ENCODE measurements around the gene VEZF1. TPM values are rescaled to one million over a fixed set of nuclear protein-coding genes. Genes with fewer than 3 reads are reported as not detected.

VEZF1 gene, protein sequence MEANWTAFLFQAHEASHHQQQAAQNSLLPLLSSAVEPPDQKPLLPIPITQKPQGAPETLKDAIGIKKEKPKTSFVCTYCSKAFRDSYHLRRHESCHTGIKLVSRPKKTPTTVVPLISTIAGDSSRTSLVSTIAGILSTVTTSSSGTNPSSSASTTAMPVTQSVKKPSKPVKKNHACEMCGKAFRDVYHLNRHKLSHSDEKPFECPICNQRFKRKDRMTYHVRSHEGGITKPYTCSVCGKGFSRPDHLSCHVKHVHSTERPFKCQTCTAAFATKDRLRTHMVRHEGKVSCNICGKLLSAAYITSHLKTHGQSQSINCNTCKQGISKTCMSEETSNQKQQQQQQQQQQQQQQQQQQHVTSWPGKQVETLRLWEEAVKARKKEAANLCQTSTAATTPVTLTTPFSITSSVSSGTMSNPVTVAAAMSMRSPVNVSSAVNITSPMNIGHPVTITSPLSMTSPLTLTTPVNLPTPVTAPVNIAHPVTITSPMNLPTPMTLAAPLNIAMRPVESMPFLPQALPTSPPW
- 80.2 TPM for polyA plus RNA-seq (2013, experiment 1 of 2)
- polyA plus RNA-seq (2013, experiment 2 of 2) = 79.5 TPM

DNA sequence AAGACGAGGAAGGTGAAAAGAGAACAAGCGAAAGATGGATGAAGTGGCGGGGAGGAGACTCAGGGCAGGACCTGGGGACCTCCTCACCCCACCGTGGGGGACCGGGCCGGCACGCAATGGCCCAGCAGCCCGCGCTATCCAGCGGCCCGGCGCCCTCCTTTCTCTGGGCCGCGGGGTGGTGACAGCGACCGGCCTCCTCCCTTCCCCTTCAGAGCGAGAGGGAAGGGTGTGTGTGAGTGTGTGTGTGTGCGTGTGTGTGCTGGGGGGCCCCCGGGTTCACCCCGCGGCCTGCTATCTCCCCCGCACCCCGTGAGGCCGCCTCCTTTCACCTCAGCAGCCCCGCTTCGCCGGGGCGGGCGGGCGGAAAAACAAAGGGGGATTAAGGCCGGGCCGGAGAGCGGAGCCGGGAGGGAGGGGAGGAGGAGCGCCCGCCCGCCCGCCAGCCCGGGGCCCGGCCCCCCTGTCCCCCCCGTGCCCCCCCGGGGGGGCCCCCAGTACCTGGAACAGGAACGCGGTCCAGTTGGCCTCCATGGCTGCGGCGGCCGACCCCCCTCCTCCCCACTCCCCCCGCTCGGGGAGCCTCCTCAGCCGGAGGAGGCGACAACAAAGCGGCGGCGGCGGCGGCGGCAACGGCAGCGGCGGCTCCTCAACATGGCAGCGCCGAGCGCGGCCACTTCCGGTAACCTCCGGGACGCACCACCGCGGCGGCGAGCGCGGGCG is at the start of gene VEZF1:
TSS of gene VEZF1 (minus strand) at position 674 of the 720 bp plus-strand sequence. CDS start at position 531, 143 bp downstream.
- 0% methylated on average over 24 to 26 of the region's 74 CpGs for WGBS, 2 experiments (ENCODE audit: insufficient coverage in 2 of 2)

DNA sequence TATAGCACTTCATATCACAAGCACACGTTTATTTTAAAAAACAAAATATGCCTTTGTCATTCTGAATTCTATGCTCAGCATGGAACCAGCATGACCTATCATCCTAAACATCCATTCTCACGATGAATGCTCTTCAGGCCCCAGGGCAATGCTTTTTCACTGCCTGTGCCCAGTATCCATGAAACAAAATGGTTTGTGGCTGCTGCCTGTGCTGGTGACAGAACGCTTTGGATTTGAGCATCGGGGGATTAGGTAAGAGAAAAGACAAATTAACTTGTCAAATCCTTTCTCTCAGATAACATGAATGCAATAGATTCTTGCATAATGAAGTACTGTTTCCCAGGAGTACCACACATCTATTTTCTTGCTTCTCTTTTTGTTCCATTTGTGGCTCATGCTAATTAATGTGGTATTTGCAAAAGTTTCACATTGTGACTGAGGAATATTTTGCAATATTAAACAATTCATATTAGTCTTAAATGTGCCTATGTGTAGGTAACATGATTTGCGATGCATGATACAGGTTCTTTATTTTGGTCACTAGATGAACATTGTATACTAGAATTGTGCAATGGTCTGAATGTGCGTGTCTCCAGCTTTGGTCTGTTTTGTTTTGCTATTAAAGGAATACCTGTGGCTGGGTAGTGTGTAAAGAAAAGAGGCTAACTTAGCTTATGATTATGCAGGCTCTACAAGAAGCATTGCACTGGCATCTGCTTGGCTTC is 44.8 kb upstream of the VEZF1 start:
- 40 to 60% methylated on average over 3 to 4 of the region's 6 CpGs for WGBS, 2 experiments (ENCODE audit: insufficient coverage in 2 of 2)
- H3K27ac ChIP-seq (ENCODE audit: low read depth, low read length, severe bottlenecking) = no peak overlapping the region
- peaks cover 3% of the 10 kb centered on the region for H3K4me1 ChIP-seq (ENCODE audit: control insufficient read depth, insufficient read depth, low read length, poor library complexity, severe bottlenecking)
- H3K36me3 ChIP-seq (ENCODE audit: control insufficient read depth, insufficient read depth, low read length) = no peaks in the 10 kb centered on the region
- no peaks in the 10 kb centered on the region for H3K9me3 ChIP-seq (ENCODE audit: control insufficient read depth, low read length)
- no peak overlapping the region for H3K4me3 ChIP-seq (ENCODE audit: extremely low read depth, insufficient read depth, low read length, poor library complexity, severe bottlenecking)

More for the DNA sequence above, at the start of gene VEZF1:
- Histone ChIP-seq H3K4me1 (ENCODE audit: control insufficient read depth, insufficient read depth, low read length, poor library complexity, severe bottlenecking) (peaks cover 53% of the 10 kb centered on the region), H3K36me3 (ENCODE audit: control insufficient read depth, insufficient read depth, low read length) (peaks cover 25% of the 10 kb centered on the region), H3K4me3 (ENCODE audit: extremely low read depth, insufficient read depth, low read length, poor library complexity, severe bottlenecking) (peak within 1 kb of the TSS; percentile 82), H3K9me3 (ENCODE audit: control insufficient read depth, low read length) (no peaks in the 10 kb centered on the region), H3K27ac (ENCODE audit: low read depth, low read length, severe bottlenecking) (peak within 1 kb of the TSS; percentile 95)

GRCh38 chr17:58028578-58028977 is 40.5 kb upstream of the VEZF1 start:
- Histone ChIP-seq H3K4me1 (ENCODE audit: control insufficient read depth, insufficient read depth, low read length, poor library complexity, severe bottlenecking) (peaks cover 3% of the 10 kb centered on the region), H3K4me3 (ENCODE audit: extremely low read depth, insufficient read depth, low read length, poor library complexity, severe bottlenecking) (no peak overlapping the region), H3K27ac (ENCODE audit: low read depth, low read length, severe bottlenecking) (no peak overlapping the region), H3K9me3 (ENCODE audit: control insufficient read depth, low read length) (no peaks in the 10 kb centered on the region), H3K36me3 (ENCODE audit: control insufficient read depth, insufficient read depth, low read length) (no peaks in the 10 kb centered on the region)

- Histone ChIP-seq H3K36me3 (ENCODE audit: control insufficient read depth, insufficient read depth, low read length) (no peaks in the 10 kb centered on the region), H3K9me3 (ENCODE audit: control insufficient read depth, low read length) (no peaks in the 10 kb centered on the region), H3K4me1 (ENCODE audit: control insufficient read depth, insufficient read depth, low read length, poor library complexity, severe bottlenecking) (no peaks in the 10 kb centered on the region), H3K27ac (ENCODE audit: low read depth, low read length, severe bottlenecking) (no peak overlapping the region), H3K4me3 (ENCODE audit: extremely low read depth, insufficient read depth, low read length, poor library complexity, severe bottlenecking) (no peak overlapping the region)
- 81 to 91% methylated on average over 5 to 6 of the region's 9 CpGs for WGBS, 2 experiments (ENCODE audit: insufficient coverage in 2 of 2)
Measured at GRCh38 chr17:58020401-58020800, 32.3 kb upstream of the VEZF1 start.

GRCh38 chr17:58019521-58019920 is 31.5 kb upstream of the VEZF1 start:
- Histone ChIP-seq H3K4me1 (ENCODE audit: control insufficient read depth, insufficient read depth, low read length, poor library complexity, severe bottlenecking) (no peaks in the 10 kb centered on the region), H3K36me3 (ENCODE audit: control insufficient read depth, insufficient read depth, low read length) (no peaks in the 10 kb centered on the region), H3K9me3 (ENCODE audit: control insufficient read depth, low read length) (no peaks in the 10 kb centered on the region), H3K4me3 (ENCODE audit: extremely low read depth, insufficient read depth, low read length, poor library complexity, severe bottlenecking) (no peak overlapping the region), H3K27ac (ENCODE audit: low read depth, low read length, severe bottlenecking) (no peak overlapping the region)

- H3K9me3 ChIP-seq (ENCODE audit: control insufficient read depth, low read length) = no peaks in the 10 kb centered on the region
- no peaks in the 10 kb centered on the region for H3K36me3 ChIP-seq (ENCODE audit: control insufficient read depth, insufficient read depth, low read length)
- no peaks in the 10 kb centered on the region for H3K4me1 ChIP-seq (ENCODE audit: control insufficient read depth, insufficient read depth, low read length, poor library complexity, severe bottlenecking)
- H3K27ac ChIP-seq (ENCODE audit: low read depth, low read length, severe bottlenecking) = no peak overlapping the region
- WGBS, 2 experiments (ENCODE audit: insufficient coverage in 2 of 2) = no CpG with 5 or more reads among the region's 3 CpGs
- H3K4me3 ChIP-seq (ENCODE audit: extremely low read depth, insufficient read depth, low read length, poor library complexity, severe bottlenecking) = no peak overlapping the region
Measured at GRCh38 chr17:58019039-58019438, 31.0 kb upstream of the VEZF1 start.

DNA sequence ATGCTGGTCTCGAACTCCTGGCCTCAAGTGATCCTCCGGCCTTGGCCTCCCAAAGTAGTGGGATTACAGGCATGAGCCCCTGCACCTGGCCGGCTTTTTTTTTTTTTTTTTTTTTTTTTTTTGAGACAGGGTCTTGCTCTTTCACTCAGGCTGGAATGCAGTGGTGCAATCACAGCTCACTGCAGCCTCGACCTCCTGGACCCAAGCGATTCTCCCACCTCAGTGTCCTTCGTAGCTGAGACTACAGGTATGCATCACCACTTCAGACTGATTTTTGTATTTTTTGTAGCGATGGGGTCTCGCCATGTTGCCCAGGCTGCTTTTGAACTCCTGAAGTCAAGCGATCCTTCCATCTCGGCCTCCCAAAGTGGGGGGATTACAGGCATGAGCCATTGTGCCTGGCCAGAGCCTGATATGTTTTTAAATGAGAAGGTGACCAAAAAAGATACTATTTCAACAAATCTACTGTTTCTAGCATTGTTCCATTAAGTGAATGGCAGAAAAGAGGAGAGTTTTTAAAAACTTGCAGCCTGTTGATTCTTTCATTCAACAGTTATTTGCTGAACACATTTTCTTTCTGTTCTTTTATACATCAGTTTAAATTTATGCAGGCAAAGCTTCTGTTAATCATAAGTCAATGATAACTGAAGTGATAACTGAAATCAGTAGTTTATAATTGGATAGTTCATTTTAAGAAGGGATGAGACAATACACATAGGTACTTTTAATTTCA is 22.2 kb upstream of the VEZF1 start:
- no peaks in the 10 kb centered on the region for H3K9me3 ChIP-seq (ENCODE audit: control insufficient read depth, low read length)
- 93 to 100% methylated on average over 8 to 10 of the region's 10 CpGs for WGBS, 2 experiments (ENCODE audit: insufficient coverage in 2 of 2)
- H3K4me3 ChIP-seq (ENCODE audit: extremely low read depth, insufficient read depth, low read length, poor library complexity, severe bottlenecking) = no peak overlapping the region
- H3K36me3 ChIP-seq (ENCODE audit: control insufficient read depth, insufficient read depth, low read length) = peaks cover 14% of the 10 kb centered on the region
- no peak overlapping the region for H3K27ac ChIP-seq (ENCODE audit: low read depth, low read length, severe bottlenecking)
- peaks cover 6% of the 10 kb centered on the region for H3K4me1 ChIP-seq (ENCODE audit: control insufficient read depth, insufficient read depth, low read length, poor library complexity, severe bottlenecking)

- Histone ChIP-seq H3K27ac (ENCODE audit: low read depth, low read length, severe bottlenecking) (peak overlapping the region; percentile 97), H3K4me3 (ENCODE audit: extremely low read depth, insufficient read depth, low read length, poor library complexity, severe bottlenecking) (peak overlapping the region; percentile 87), H3K36me3 (ENCODE audit: control insufficient read depth, insufficient read depth, low read length) (peaks cover 34% of the 10 kb centered on the region), H3K9me3 (ENCODE audit: control insufficient read depth, low read length) (no peaks in the 10 kb centered on the region), H3K4me1 (ENCODE audit: control insufficient read depth, insufficient read depth, low read length, poor library complexity, severe bottlenecking) (peaks cover 24% of the 10 kb centered on the region)
- WGBS, 2 experiments (ENCODE audit: insufficient coverage in 2 of 2) = 46% methylated on average over 43 to 45 of the region's 47 CpGs
Measured at GRCh38 chr17:58007781-58008706, 20.0 kb upstream of the VEZF1 start.

DNA sequence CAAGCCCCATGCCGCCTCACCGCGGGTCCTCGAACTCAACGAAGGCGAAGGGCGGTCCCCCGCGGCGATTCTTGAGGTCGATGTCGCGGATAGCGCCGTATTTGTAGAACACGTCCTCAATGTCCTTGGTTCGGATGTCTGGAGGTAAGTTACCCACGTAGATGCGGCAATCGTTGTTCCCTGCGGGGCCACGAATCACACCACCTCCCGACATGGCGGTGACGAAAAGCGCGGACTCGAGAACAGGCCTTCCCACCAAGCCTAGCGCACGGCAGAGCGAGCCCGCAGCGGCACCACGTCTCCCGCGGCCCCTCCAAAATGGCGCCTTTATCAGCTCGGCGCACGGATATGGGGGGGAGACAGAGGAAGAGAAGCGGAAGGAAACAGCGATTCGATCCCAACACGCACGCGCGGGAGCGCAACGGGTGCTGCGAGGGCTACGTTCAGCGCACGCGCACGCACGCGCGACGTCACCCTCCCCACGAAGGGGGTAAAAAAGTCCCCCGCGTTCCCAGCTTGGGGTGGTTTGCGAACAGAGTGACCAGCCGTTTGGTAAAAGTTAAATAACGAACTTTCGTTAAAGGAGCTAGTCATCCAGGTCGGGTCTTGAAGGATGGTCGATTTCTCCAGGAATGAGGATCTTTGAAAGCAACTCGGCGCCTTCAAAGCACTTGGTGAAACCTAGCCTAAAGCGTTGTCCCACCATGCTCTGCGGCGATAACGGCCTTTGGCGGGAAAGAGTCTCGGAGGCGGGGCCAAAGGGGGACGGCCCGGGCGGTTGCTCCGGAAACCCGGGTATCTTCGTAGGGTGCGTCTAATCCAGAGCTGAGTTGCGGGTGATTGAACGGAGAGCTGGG is 19.1 kb upstream of the VEZF1 start, which contains the start of gene SRSF1:
TSS of gene SRSF1 (minus strand) at position 323 of the 857 bp plus-strand sequence. CDS start at position 214, 109 bp downstream.
- Histone ChIP-seq H3K4me1 (ENCODE audit: control insufficient read depth, insufficient read depth, low read length, poor library complexity, severe bottlenecking) (peaks cover 33% of the 10 kb centered on the region), H3K4me3 (ENCODE audit: extremely low read depth, insufficient read depth, low read length, poor library complexity, severe bottlenecking) (peak within 1 kb of the TSS; percentile 87), H3K36me3 (ENCODE audit: control insufficient read depth, insufficient read depth, low read length) (peaks cover 43% of the 10 kb centered on the region), H3K27ac (ENCODE audit: low read depth, low read length, severe bottlenecking) (peak within 1 kb of the TSS; percentile 97), H3K9me3 (ENCODE audit: control insufficient read depth, low read length) (no peaks in the 10 kb centered on the region)
- 0 to 1% methylated on average over 73 to 80 of the region's 86 CpGs for WGBS, 2 experiments (ENCODE audit: insufficient coverage in 2 of 2)
